HL-60 (cell line): ENCODE results near the gene RPH3AL.

Experiments used
- POLR2AphosphoS5 ChIP-seq: IDR thresholded peaks from 2 replicates; pipeline ENCODE4 v1.6.1; 2012; ENCODE audit warnings: low read depth
- TF ChIP-seq, protein P1 (sequence below): IDR thresholded peaks from one replicate; pipeline ENCODE4 v1.5.1; 2011; ENCODE audit warnings: low read length, control low read depth, inconsistent platforms; ENCODE audit not compliant: insufficient read depth
- TF ChIP-seq, protein P2 (sequence below): IDR thresholded peaks from 2 replicates; pipeline ENCODE4 v1.6.1; 2012; ENCODE audit warnings: low read depth; ENCODE audit not compliant: insufficient replicate concordance

DNA sequence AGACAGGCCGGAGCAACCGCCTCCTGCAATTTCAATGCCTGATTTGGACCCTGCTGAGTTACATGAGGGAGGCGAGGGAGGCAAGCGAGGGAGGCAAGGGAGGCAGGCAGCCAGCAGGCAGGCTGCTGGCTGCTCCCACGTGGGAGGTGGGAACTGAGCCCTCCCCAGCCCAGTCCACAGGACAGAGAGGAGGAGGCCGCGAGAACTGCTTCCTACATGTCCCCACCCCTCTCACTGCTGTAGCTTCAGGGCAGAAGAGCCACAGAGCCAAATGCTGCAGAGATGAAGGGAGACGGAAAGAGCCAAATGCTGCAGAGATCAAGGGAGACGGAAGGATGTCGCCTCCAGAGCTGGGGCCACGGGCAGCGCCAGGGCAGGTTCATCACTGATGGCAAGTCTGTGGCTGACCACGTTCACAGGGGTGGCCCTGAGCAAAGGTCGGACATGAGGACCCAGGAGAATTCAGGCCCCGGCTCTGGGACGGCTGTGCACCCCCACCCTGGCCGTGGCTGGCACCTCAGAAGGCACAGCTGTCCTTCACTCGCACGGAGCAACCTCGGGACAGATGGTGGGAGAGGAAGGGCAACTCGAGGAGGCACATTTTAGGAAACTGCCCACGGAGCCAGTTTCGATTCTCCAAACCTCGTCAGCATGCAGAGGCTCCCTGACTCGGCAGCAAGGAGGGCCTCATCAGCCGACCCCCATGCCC lies 21.5 kb downstream of the RPH3AL start:
- TF ChIP-seq POLR2AphosphoS5, result no peak
- TF ChIP-seq, protein P1, sequence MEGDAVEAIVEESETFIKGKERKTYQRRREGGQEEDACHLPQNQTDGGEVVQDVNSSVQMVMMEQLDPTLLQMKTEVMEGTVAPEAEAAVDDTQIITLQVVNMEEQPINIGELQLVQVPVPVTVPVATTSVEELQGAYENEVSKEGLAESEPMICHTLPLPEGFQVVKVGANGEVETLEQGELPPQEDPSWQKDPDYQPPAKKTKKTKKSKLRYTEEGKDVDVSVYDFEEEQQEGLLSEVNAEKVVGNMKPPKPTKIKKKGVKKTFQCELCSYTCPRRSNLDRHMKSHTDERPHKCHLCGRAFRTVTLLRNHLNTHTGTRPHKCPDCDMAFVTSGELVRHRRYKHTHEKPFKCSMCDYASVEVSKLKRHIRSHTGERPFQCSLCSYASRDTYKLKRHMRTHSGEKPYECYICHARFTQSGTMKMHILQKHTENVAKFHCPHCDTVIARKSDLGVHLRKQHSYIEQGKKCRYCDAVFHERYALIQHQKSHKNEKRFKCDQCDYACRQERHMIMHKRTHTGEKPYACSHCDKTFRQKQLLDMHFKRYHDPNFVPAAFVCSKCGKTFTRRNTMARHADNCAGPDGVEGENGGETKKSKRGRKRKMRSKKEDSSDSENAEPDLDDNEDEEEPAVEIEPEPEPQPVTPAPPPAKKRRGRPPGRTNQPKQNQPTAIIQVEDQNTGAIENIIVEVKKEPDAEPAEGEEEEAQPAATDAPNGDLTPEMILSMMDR, result no peak
- TF ChIP-seq, protein P2, sequence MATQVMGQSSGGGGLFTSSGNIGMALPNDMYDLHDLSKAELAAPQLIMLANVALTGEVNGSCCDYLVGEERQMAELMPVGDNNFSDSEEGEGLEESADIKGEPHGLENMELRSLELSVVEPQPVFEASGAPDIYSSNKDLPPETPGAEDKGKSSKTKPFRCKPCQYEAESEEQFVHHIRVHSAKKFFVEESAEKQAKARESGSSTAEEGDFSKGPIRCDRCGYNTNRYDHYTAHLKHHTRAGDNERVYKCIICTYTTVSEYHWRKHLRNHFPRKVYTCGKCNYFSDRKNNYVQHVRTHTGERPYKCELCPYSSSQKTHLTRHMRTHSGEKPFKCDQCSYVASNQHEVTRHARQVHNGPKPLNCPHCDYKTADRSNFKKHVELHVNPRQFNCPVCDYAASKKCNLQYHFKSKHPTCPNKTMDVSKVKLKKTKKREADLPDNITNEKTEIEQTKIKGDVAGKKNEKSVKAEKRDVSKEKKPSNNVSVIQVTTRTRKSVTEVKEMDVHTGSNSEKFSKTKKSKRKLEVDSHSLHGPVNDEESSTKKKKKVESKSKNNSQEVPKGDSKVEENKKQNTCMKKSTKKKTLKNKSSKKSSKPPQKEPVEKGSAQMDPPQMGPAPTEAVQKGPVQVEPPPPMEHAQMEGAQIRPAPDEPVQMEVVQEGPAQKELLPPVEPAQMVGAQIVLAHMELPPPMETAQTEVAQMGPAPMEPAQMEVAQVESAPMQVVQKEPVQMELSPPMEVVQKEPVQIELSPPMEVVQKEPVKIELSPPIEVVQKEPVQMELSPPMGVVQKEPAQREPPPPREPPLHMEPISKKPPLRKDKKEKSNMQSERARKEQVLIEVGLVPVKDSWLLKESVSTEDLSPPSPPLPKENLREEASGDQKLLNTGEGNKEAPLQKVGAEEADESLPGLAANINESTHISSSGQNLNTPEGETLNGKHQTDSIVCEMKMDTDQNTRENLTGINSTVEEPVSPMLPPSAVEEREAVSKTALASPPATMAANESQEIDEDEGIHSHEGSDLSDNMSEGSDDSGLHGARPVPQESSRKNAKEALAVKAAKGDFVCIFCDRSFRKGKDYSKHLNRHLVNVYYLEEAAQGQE, result no peak
